ENCODE measurements around the gene KAT6B.

KAT6B gene

DNA sequence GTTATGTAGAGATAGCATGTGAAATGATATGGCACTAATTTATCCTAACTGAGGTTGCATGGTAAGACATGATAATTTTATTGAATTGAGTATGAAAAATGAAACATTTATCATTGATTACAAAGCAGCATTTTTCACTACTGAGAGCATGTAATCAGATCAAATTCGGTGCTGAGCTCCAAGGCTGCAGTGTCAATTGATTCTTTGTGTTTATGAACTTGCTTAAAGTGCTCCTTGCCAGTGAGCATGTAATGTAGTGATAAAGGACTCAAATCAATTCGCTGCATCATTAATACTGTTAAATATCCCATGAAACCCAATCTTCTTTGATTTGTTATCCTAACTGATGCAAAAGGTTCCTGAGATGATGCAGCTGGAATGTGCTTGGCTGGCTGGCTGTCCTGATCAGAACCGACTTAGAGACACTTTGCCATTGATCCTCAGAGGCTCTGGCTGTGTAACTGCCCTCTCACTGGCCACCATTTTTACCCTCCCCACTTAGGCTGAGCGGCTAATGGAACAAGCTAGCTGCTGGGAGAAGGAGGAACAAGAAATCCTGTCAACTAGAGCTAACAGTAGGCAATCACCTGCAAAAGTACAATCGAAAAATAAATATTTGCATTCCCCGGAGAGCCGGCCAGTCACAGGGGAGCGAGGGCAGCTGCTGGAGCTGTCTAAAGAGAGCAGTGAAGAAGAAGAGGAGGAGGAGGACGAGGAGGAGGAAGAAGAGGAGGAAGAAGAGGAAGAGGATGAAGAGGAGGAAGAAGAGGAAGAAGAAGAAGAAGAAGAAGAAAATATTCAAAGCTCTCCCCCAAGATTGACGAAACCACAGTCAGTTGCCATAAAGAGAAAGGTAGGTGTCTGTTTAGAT, 195.2 kb downstream of the KAT6B start:
- peak; percentile 84 for DNase-seq

DNA sequence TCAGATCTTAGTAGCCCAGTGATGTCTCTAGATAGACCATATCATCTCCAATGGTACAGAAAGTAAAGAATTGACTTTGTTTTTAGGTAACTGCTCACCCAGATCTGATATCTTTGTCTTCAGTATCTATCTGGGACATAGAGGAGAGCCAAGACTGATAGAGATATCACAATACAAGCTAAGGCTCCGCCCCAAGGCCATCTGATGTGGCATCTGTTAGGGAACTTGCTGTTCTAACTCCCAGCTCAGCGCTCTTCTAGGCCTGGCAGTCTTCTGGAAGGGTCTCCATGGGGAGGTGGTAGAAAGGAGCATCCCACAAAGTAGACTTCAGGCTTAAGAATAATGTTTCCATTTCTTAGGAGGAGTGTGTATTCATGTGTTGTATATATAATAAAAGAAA, 196.7 kb downstream of the KAT6B start:
- no peak for DNase-seq

DNA sequence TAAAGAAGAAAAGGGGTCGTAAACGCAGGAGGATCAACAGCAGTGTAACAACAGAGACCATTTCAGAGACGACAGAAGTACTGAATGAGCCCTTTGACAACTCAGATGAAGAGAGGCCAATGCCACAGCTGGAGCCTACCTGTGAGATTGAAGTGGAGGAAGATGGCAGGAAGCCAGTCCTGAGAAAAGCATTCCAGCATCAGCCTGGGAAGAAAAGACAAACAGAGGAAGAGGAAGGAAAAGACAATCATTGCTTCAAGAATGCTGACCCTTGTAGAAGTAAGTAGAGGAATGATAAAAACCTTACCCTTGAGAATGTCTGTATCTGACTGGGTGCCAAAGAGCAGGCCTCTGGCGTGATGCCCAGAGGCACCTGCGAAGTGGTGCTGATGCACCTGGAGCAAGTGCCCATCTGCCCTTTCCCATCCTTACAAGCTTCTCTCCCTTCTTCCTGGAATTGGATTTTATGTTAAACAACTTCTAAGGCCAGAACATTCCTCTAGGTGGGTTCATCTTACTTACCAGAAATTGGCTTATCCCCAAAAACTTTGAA, 198.6 kb downstream of the KAT6B start:
- DNase-seq, result no peak

DNA sequence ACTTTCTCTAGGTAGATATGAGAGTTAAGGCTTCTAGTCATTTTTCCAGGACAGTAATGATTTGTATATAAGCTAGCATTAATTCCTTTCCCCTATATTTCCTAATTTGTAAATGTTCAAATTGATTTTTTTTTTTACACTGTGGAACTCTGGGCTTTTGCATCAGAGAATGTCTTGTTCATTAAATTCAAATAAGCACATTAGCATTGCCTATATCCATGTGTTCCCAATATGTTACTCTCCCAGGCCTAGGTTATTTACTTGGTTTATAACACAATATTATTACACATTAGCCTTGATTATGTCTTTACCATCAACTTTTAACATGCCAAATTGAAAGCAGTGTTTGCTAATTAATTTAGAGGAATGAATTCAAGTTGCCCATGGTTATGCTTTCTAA, 201.6 kb downstream of the KAT6B start:
- DNase-seq, result no peak

DNA sequence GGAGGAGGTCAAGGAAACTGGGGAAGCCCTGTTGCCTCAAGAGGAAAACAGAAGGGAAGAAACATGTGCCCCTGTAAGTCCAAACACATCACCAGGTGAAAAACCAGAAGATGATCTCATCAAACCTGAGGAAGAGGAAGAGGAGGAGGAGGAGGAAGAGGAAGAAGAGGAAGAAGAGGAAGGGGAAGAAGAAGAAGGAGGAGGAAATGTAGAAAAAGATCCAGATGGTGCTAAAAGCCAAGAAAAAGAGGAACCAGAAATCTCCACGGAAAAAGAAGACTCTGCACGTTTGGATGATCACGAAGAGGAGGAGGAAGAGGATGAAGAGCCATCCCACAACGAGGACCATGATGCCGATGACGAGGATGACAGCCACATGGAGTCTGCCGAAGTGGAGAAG, 202.3 kb downstream of the KAT6B start:
- DNase-seq, result no peak

DNA sequence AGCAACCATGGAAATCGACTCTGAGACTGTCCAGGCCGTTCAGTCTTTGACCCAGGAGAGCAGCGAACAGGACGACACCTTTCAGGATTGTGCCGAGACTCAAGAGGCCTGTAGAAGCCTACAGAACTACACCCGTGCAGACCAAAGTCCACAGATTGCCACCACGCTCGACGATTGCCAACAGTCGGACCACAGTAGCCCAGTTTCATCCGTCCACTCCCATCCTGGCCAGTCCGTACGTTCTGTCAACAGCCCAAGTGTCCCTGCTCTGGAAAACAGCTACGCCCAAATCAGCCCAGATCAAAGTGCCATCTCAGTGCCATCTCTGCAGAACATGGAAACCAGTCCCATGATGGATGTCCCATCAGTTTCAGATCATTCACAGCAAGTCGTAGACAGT, 203.0 kb downstream of the KAT6B start:
- no peak for DNase-seq

DNA sequence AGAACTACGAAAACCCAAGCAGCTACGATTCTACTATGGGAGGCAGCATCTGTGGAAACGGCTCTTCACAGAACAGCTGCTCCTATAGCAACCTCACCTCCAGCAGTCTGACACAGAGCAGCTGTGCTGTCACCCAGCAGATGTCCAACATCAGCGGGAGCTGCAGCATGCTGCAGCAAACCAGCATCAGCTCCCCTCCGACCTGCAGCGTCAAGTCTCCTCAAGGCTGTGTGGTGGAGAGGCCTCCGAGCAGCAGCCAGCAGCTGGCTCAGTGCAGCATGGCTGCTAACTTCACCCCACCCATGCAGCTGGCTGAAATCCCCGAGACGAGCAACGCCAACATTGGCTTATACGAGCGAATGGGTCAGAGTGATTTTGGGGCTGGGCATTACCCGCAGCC, 203.5 kb downstream of the KAT6B start:
- no peak for DNase-seq

DNA sequence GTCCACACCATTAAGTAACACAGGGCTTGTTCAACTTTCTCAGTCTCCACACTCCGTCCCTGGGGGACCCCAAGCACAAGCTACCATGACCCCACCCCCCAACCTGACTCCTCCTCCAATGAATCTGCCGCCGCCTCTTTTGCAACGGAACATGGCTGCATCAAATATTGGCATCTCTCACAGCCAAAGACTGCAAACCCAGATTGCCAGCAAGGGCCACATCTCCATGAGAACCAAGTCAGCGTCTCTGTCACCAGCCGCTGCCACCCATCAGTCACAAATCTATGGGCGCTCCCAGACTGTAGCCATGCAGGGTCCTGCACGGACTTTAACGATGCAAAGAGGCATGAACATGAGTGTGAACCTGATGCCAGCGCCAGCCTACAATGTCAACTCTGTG, 204.0 kb downstream of the KAT6B start:
- no peak for DNase-seq

DNA sequence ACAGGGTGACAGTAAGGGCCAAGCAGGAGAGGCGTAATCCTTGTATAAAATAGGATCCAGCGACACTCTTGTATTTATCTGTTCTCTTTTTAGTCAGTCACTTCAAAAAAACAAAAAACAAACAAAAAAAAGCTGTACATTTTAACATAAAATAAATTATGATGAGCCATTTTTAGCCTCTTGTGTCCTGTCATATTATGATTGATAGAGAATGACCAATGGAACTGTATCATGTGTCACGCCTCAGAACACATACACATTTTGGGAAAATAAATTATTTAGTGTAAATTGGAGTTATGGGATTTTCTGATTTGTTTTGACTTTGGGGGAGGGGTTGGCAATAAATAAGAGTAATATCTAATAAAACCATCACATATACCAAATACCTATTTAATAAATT, 205.7 kb downstream of the KAT6B start:
- DNase-seq, result no peak

DNA sequence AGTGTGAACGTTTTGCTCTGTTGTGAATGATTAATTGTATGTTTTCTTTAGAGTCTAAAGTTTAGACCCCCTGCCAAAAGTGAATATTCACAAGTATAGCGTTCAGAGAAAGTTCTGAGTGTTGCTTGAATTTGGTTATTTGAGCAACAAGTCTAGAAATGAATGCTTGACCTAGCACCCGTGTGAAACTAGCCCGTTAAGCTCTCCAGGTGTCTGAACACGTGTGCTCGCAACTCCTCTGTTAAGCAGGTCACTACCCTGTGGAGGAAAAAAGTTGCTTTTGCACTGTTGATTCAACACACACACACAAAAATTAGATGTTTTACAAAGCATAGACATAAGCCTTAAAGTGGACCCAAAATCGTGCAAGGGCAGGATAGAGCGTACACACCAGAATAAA, 206.4 kb downstream of the KAT6B start:
- DNase-seq, result no peak

DNA sequence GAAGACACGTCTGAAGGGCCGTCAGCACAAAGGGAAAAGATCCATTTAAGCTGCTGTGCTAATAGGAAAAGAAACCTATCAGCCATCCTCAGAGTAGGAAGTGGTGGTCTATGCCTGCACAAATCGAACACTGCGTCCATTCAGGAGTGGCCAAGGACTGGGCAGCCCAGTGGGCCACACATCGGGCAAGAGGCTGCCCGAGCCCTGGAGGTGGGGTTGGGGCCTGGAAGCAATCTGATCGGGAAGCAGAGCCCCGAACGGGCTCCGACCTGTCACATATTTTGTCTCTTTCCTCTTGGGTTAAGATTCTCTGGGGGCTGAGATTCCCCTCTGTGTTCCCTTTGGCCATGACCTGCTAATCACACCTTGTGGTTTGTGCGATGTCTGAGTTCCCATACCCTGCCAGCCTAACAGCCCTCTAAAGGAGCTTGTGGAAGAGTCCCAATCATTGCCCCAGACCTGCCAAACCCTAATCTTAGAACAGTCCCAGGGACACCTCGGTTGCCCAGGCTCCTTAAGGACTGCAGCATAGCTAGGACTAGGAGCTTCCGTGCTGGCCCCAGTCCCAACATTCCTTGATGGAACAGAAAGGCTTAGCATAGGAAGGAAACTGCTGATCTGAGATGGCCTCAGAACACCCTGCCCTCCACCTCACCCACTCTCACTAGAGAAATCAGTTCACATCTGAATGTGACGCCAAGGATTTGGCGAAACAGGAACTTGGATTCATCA, 207.2 kb downstream of the KAT6B start:
- no peak for DNase-seq

DNA sequence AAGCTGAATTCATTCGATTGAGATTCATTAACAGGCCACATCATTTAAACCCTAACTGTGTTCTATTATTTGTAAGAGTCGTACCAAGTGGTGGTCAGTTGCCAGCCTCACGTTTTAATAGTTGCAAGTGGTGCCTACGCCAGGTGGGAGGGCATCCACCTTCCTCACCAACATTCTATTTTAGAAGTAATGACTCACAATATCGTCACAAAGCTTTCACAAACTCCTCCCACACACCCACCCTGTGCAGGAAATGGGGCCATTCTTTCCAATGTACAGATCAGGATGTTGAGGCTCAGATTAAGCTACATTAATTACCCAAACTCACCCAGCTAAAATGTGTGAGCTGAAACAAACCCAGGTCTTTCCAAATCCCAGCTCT, 207.7 kb downstream of the KAT6B start:
- peak; percentile 11 for DNase-seq

DNA sequence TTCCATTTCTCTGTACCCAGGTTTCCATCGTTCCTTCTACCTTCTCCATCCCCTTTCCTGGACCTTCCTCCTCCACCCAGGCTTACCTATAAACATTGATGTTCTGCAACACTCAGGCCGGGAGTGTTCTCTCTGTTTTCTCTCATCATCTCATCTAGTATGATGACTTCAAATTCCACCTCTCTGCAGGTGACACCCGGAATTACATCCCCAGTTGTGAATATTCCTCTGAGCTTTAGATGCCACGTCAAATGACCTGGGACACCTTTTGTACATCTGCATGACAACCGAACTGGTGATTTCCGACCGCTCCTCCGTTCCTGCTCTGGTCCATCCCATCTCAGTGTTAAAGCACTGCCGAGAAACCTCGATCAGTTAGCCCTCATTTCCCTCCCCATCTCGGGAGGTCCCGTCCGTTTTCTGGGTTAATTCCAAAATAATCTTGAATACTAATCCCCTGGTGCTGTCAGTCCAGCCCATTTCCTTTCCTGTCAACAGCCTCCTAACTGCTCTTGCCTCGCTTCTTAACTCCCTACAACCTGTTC, 208.4 kb downstream of the KAT6B start:
- no peak for DNase-seq

DNA sequence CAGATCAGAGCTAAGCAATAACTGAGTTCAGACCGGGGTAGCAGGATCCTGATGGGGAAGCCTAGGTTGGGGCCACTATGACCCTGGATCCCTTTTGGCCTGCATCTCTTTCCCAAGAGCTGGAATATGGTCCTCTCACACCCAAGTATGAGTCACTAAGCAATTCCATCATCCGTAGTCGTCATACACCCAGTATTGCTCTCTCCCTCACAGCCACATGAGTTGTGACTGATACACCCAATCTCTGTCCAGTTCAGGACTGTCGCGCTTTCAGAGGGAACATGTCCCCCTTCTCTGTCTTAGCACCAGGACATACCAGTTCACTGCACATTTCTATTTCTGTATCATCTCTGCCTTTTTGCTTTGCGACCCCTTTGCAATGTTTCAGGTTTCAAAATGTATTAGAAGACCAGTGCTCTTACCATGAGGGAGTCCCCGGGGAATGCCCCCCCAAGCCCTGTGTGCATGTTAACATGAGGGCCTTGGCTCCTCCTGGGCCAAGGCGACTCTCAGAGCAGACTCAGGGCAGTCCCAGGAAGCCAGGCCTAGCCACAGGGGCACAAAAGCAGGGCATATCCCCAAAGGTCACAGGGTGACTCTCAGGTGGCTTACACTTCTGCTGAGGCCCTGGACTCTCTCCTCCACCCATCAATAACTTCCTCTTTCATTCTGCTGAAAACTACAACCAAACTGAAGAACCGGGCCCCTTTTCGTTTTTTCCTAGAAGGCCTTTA, 209.7 kb downstream of the KAT6B start:
- DNase-seq, result no peak

DNA sequence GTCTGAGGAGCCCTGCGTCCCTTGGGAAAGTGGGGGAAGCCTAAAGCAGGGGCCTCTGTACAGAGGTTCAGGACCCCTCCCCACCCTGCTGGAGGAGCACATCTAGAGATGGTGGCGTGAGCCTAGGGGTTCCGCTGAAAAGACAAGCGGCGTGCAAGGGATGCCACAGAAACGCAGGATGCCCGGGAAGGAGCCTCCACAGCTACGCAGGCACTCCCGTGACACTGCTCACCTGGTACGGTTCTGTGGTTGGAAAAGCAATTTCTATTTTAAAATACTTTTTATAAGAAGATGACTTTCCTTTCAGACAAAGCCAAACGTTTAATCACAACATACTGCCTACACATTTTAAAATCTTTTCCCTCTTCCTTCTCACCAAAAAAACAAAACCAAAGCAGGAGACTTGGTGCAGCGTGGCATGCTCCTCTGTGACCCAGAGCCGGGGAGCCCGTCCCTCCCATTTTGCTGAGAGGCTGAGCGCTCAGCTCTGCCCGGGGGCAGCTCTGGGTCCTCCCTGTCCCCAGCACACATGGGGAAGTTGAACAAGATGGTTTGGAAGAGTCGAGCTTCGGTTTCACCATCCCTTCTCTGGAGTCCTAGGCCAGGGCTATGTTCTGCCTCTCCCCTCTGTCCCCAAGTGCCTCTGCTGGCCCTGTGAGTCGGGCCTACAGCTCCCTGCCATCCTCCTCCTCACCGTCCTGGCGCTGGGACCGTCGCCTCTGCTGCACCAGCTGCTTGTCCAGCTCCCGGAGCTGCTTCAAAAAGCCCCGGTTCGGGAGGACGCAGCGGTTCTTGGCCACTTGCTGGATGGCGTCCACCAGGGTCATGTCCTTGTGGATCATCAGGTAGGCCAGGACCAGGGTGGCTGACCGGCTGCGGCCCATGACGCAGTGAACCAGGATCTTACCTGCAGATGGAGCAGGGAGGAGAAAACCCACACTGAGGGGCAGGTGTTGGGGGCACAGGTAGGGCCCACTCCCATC, 211.1 kb downstream of the KAT6B start:
- no peak for DNase-seq

DNA sequence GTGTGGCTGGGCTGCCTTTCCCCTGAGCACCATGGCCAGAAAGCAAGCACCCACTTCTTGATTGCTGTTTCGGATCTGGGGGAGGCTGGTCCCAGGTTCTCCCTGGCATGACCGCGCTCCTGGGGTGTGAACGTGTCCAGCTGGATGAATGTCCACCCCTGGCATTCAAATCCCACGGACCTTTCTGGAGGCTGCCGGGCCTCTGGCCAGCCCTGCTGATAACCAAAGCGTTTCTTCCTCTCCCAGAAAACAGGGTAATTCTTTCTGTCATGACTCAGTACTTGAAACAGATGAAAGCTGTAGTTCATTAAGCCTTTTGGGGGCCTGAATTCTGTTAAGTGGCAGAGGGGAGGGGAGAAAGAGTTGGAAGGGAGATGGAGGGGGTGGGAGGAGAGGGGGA, 211.9 kb downstream of the KAT6B start:
- DNase-seq, result no peak

DNA sequence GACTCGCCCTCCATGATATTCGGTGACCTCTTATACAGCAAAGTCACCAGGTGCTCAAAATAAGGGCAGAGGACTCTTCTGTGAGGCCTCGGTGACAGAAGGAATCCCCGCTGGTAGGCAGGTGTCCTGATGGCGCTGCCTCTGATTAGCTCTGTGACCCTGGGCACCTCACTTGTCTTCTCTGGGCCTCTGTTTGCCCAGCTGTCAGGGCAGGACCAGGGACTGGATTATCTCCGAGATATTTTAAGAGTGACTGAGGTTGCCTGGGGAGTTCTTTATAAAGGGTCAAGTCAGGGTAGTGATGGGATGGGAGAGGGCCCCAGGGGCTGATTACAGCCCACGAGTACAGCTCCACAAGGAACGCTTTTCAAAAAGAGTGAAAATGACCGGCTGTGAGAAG, 214.2 kb downstream of the KAT6B start:
- peak; percentile 60 for DNase-seq

DNA sequence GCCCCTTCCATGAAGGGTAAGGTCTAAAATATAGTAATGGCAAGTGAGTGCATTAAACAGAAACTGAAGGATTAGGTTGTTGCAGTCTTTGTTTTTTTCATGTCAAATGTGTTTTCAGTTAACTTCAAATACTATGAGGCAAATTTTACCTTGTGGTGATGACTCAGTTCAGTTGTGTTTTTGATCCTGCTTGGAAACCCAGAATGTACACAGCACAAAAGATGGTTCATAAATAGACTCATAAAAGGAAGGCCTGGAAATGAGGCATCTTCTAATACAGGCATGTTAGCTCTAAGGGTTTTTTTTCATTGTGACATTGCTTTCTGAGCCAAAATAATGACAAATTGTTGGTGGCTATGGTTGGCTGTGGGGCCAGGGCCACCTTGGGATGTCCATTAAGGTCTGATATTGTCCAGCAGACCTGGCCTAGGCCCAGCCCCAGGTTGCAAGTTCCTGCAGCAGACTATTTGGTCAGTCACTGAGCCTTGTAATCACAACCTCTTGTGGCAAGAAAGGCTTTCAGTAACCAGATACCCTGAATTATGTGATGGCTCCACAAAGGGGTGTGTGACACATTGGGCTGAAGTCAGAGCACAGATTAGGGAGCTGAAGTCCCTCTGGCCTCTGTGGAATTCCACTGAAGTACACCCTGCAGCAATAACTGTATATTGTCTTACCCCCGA, 216.0 kb downstream of the KAT6B start:
- DNase-seq, result no peak

DNA sequence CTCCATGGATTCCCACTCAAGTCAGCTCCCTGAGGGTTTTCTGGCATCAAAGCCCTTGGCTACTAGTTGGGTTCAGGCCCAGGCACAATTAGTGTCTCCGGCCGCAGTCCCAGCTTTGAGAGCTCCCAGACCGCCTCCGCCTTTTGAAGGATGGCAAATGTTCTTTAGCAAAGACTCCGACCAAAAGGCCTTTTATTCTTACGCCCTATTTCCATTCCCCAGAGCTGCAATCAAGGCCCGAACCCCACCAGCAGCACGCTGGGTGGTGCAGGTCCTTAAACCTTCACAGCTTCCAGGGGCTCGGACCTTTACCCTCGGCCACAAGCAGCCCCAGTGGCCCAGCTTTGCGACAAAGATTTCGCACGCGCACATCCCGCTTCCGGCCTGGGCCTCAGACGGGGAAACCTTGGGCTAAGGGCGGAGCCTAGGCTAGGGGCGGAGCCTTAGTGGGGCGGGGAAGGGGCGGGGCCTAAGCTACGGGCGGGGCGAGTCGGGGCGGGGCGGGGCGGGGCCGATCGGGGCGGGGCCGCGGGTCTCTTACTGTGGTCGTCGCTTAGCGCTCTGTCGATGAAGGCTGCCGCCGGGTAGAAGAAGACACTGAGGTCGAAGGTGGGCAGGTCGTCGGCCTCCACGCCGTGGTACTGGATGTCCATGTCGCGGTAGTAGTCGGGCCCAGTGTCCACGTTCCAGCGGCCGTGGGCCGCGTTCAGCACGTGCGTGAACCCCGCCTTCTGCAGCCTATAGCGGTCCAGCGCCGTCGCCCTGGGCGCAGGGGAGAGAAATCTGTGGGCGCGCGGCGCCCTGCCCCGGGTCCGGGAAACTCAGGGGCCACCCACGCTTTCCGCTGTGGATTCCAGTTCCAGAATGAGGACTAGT, 217.1 kb downstream of the KAT6B start:
- DNase-seq, result no peak

DNA sequence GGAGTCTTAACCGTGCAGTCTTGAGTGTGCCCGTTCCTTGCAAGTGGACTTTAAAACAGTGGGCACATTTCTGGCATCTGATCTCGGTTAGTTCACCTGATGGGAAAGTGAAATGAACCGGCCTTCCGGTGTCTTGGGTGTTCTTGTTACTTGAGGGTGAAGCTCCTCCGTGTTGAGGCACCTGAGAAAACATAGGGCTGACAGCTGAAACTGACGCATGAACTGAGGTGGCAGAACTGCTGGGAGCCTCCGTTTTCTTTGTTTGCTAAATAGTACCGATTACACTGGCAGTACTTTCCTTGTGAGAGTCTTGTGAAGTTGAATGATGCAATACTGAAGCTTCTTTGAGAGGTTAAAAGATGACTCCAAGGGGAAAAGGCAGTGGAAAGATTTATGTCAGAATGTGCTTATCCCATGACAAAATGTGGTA, 222.3 kb downstream of the KAT6B start:
- no peak for DNase-seq
